Measurements from ENCODE around the gene EHF. TPM values are rescaled to one million over a fixed set of nuclear protein-coding genes. Genes with fewer than 3 reads are reported as not detected.

EHF gene
- total RNA-seq, 1 donor from 2014 or later: 121 TPM

DNA sequence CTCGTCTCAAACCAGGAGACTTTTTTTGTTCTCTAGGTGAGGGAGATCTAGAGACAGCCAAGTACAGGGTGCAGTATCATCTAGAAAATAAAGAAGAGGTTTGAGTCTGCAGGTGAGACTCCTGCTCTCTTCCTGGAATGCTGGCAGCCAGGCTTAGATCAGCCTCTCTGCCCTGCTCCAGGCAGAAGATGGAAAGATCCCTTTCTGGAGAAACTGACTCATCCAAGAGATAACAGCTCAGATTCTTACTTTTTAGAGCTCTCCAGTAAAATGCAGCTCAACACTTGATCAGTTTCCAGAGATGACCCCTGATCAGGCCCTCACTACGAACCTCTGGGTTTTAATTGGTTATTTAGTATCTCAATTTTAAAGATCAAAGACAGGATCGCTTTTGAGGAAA, 44.6 kb upstream of the EHF start:
- Histone ChIP-seq H3K4me1 (no peaks in the 10 kb centered on the region), H3K27me3 (no peaks in the 10 kb centered on the region), H3K9me3 (no peaks in the 10 kb centered on the region), H3K36me3 (no peaks in the 10 kb centered on the region), H3K4me3 (no peak overlapping the region), H3K27ac (no peak overlapping the region)
- no peak for TF ChIP-seq POLR2AphosphoS5 (IDR thresholded peaks at IDR 0.05; ENCODE audit: insufficient read depth in 1 of 2, low read depth in 1 of 2)
- intact Hi-C loops (cut with DNase I): no loop called here
- no peak for DNase-seq (ENCODE audit: extremely low spot score in 2 of 2)

DNA sequence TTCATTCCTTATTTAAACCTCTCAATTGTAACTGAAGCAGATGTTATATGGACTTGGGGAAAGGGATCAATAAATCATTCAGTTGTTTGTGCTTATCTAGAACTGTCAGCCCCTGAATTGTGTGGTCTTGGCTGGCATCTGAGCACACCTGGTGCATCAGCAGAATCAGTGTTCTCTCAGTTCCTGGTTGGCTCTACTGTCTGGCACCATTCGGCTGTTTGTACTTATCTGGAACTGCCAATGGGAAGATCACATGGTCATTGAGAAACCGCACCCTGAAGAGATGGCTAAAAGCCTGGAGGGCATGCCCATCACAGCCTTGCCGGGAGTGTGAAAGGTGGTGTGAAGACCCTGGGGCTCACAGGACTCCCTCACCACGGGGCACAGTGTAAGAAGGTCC, 37.1 kb upstream of the EHF start:
- DNase-seq (ENCODE audit: extremely low spot score in 2 of 2): no peak
- Histone ChIP-seq H3K4me1 (peaks cover 11% of the 10 kb centered on the region), H3K36me3 (no peaks in the 10 kb centered on the region), H3K4me3 (no peak overlapping the region), H3K9me3 (no peaks in the 10 kb centered on the region), H3K27me3 (no peaks in the 10 kb centered on the region), H3K27ac (no peak overlapping the region)
- TF ChIP-seq, protein P1, sequence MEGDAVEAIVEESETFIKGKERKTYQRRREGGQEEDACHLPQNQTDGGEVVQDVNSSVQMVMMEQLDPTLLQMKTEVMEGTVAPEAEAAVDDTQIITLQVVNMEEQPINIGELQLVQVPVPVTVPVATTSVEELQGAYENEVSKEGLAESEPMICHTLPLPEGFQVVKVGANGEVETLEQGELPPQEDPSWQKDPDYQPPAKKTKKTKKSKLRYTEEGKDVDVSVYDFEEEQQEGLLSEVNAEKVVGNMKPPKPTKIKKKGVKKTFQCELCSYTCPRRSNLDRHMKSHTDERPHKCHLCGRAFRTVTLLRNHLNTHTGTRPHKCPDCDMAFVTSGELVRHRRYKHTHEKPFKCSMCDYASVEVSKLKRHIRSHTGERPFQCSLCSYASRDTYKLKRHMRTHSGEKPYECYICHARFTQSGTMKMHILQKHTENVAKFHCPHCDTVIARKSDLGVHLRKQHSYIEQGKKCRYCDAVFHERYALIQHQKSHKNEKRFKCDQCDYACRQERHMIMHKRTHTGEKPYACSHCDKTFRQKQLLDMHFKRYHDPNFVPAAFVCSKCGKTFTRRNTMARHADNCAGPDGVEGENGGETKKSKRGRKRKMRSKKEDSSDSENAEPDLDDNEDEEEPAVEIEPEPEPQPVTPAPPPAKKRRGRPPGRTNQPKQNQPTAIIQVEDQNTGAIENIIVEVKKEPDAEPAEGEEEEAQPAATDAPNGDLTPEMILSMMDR (IDR thresholded peaks at IDR 0.05): no peak
- TF ChIP-seq POLR2AphosphoS5 (IDR thresholded peaks at IDR 0.05; ENCODE audit: insufficient read depth in 1 of 2, low read depth in 1 of 2) (no peak), POLR2A (IDR thresholded peaks at IDR 0.05) (no peak)
- intact Hi-C loops (cut with DNase I): loop anchor here (10.0 kb wide), 2 partner anchors 311 to 821 kb away; no protein-coding TSS in a partner anchor

DNA sequence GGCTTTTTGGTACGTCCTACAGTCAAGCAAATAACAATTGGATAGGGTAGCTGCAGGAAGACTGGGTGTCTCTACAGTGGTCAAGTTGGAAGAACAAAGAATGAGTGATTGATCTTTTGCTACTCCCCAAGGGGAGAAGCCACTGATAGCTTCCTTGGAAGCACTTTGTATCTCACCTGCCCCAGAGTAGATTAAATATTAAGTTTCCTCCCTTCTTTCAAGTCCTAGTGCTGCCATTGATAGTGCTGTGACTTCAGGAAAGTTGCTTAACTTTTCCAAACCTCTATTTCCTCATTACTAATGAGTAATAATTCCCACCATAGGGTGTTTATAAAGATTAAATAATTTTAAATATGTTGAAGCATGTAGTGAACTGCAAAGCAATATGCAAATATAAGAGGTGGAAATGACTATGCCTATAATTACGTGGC, 35.6 kb upstream of the EHF start:
- Histone ChIP-seq H3K9me3 (no peaks in the 10 kb centered on the region), H3K4me3 (no peak overlapping the region), H3K4me1 (peaks cover 11% of the 10 kb centered on the region), H3K36me3 (no peaks in the 10 kb centered on the region), H3K27ac (no peak overlapping the region), H3K27me3 (no peaks in the 10 kb centered on the region)
- TF ChIP-seq POLR2A (IDR thresholded peaks at IDR 0.05) (no peak), POLR2AphosphoS5 (IDR thresholded peaks at IDR 0.05; ENCODE audit: insufficient read depth in 1 of 2, low read depth in 1 of 2) (no peak)
- TF ChIP-seq, protein P1 (IDR thresholded peaks at IDR 0.05): no peak
- DNase-seq (ENCODE audit: extremely low spot score in 2 of 2): no peak
- intact Hi-C loops (cut with DNase I): loop anchor here (10.0 kb wide), 2 partner anchors 309 to 819 kb away; no protein-coding TSS in a partner anchor

- H3K9me3 ChIP-seq: no peaks in the 10 kb centered on the region
- H3K36me3 ChIP-seq: no peaks in the 10 kb centered on the region
- peak overlapping the region; percentile 11 for H3K27ac ChIP-seq
- no peak overlapping the region for H3K4me3 ChIP-seq
- TF ChIP-seq POLR2AphosphoS5 (IDR thresholded peaks at IDR 0.05; ENCODE audit: insufficient read depth in 1 of 2, low read depth in 1 of 2) (peak in 1 of 2 donors; percentile 16), POLR2A (IDR thresholded peaks at IDR 0.05) (no peak)
- TF ChIP-seq, protein P1 (IDR thresholded peaks at IDR 0.05): peak in 2 of 3 experiments; percentile 23 to 57
- no peak for DNase-seq (ENCODE audit: extremely low spot score in 2 of 2)
- intact Hi-C loops (cut with DNase I): loop anchor here (10.0 kb wide), 2 partner anchors 309 to 819 kb away; no protein-coding TSS in a partner anchor
- H3K4me1 ChIP-seq: peaks cover 11% of the 10 kb centered on the region
- H3K27me3 ChIP-seq: no peaks in the 10 kb centered on the region
Observed at GRCh38 chr11:34585735-34586487, 35.0 kb upstream of the EHF start.

DNA sequence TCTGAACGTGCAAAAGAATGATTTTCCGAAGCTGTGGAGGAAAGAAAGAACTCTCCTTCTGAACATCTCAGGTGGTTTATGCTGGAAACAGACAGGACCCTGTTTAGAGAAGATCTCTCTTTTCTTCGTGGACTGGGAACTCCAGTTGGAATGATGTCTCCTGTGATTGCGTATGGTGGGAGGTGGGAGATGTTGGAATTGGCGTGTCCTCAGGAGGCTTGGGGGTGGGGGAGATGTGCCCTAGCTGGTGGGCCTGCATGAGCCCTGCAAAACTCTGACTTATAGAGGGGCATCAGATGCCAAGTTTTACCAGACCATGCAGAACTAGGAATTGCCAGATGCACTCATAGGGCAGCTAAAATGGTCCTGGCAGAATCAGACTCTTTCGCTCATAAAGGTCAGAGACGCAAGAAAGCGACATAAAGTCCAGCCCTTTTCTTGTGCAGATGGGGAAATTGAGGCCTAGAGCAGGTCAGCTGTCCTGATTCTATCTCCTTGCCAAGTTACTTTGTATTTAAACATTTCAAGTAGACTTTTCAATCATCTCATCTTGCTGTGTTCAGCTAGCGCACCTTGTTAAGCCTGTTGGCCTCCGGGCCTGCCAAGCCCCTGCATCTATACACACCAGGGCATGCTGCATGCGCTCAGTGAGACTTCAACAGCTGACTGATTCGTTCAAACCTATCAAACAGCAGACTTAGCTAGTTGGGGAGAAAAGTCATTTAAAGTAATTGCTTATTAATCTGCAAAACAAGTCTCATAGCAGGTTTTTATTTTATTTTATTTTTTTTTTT, 34.2 kb upstream of the EHF start:
- TF ChIP-seq POLR2A (IDR thresholded peaks at IDR 0.05): no peak
- TF ChIP-seq POLR2AphosphoS5 (IDR thresholded peaks at IDR 0.05; ENCODE audit: insufficient read depth in 1 of 2, low read depth in 1 of 2): no peak
- TF ChIP-seq, protein P1 (IDR thresholded peaks at IDR 0.05): no peak
- Histone ChIP-seq H3K9me3 (no peaks in the 10 kb centered on the region), H3K36me3 (no peaks in the 10 kb centered on the region), H3K27ac (no peak overlapping the region), H3K4me1 (peaks cover 11% of the 10 kb centered on the region), H3K27me3 (no peaks in the 10 kb centered on the region), H3K4me3 (no peak overlapping the region)
- intact Hi-C loops (cut with DNase I): loop anchor here (10.0 kb wide), 2 partner anchors 308 to 818 kb away; no protein-coding TSS in a partner anchor
- DNase-seq (ENCODE audit: extremely low spot score in 2 of 2): no peak

Data from vagina (tissue), 2 donors.